SK-N-SH treated with all-trans-retinoic acid at 6 μM for 48 hours (cell line): ENCODE results near the gene RBM10.

ENCODE experiments used
- ATAC-seq: fragments of 200-7000 bp; cut with Tn5 transposase; 3 replicates; pipeline ENCODE4 v1.9.1; 2020; ENCODE audit warnings: mild to moderate bottlenecking, moderate library complexity
- BACH2 ChIP-seq: fragments of 250-450 bp; sonication (Bioruptor Pico); IDR thresholded peaks from 2 replicates; pipeline ENCODE4 v1.9.0; 2021; ENCODE audit warnings: mild to moderate bottlenecking, borderline replicate concordance
- CSDC2 ChIP-seq: fragments of 250-450 bp; sonication (Bioruptor Pico); IDR thresholded peaks from 2 replicates; pipeline ENCODE4 v1.5.0; 2020; ENCODE audit warnings: mild to moderate bottlenecking, moderate library complexity
- ESRRG ChIP-seq: fragments of 250-450 bp; sonication (Bioruptor Pico); IDR thresholded peaks from 2 replicates; pipeline ENCODE4 v1.6.1; 2021; ENCODE audit warnings: mild to moderate bottlenecking
- GLIS3 ChIP-seq: fragments of 250-450 bp; sonication (Bioruptor Pico); IDR thresholded peaks from 2 replicates; pipeline ENCODE4 v1.5.0; 2020; ENCODE audit warnings: mild to moderate bottlenecking, moderate library complexity
- ISL1 ChIP-seq: fragments of 250-450 bp; sonication (Bioruptor Pico); IDR thresholded peaks from 2 replicates; pipeline ENCODE4 v2.1.2; 2022; ENCODE audit warnings: mild to moderate bottlenecking, moderate library complexity
- OSR1 ChIP-seq: fragments of 250-450 bp; sonication (Bioruptor Pico); IDR thresholded peaks from 2 replicates; pipeline ENCODE4 v1.8.0; 2022; ENCODE audit warnings: moderate library complexity, mild to moderate bottlenecking, inconsistent platforms
- POU6F1 ChIP-seq: fragments of 250-450 bp; sonication (Bioruptor Pico); IDR thresholded peaks from 2 replicates; pipeline ENCODE4 v1.8.0; 2021; ENCODE audit warnings: low read depth, mild to moderate bottlenecking, moderate library complexity, borderline replicate concordance
- PPARA ChIP-seq: fragments of 250-450 bp; sonication (Bioruptor Pico); IDR thresholded peaks from 2 replicates; pipeline ENCODE4 v1.5.0; 2020; ENCODE audit warnings: mild to moderate bottlenecking, borderline replicate concordance
- RARB ChIP-seq: fragments of 250-450 bp; sonication (Bioruptor Pico); IDR thresholded peaks from 2 replicates; pipeline ENCODE4 v1.8.0; 2021; ENCODE audit warnings: mild to moderate bottlenecking, moderate library complexity
- TCF4 ChIP-seq: fragments of 250-450 bp; sonication (Bioruptor Pico); IDR thresholded peaks from 2 replicates; pipeline ENCODE4 v1.8.0; 2021; ENCODE audit warnings: mild to moderate bottlenecking, moderate library complexity, borderline replicate concordance
- TOX ChIP-seq: fragments of 250-450 bp; sonication (Bioruptor Pico); IDR thresholded peaks from 2 replicates; pipeline ENCODE4 v1.8.0; 2021; ENCODE audit warnings: mild to moderate bottlenecking, moderate library complexity, borderline replicate concordance
- TSHZ2 ChIP-seq: fragments of 250-450 bp; sonication (Bioruptor Pico); IDR thresholded peaks from 2 replicates; pipeline ENCODE4 v1.5.0; 2020; ENCODE audit warnings: mild to moderate bottlenecking, moderate library complexity
- ZFP3 ChIP-seq: fragments of 250-450 bp; sonication (Bioruptor Pico); IDR thresholded peaks from 2 replicates; pipeline ENCODE4 v1.5.0; 2020; ENCODE audit warnings: mild to moderate bottlenecking, moderate library complexity
- ZFP30 ChIP-seq: fragments of 450-650 bp; formaldehyde crosslinking; IDR thresholded peaks from 2 replicates; pipeline ENCODE4 v1.5.0; 2022; ENCODE audit warnings: mild to moderate bottlenecking, moderate library complexity
- ZNF565 ChIP-seq: fragments of 450-650 bp; formaldehyde crosslinking; conservative IDR thresholded peaks from 2 replicates; pipeline ENCODE4 v1.5.0; 2020; ENCODE audit warnings: low read depth, mild to moderate bottlenecking, moderate library complexity
- ZNF70 ChIP-seq: fragments of 450-650 bp; formaldehyde crosslinking; IDR thresholded peaks from 2 replicates; pipeline ENCODE4 v1.5.0; 2020; ENCODE audit warnings: mild to moderate bottlenecking, moderate library complexity
- ZNF8 ChIP-seq: fragments of 450-650 bp; formaldehyde crosslinking; IDR thresholded peaks from 2 replicates; pipeline ENCODE4 v1.5.0; 2020; ENCODE audit warnings: mild to moderate bottlenecking, moderate library complexity
- TF ChIP-seq, protein P1 (sequence below): fragments of 250-450 bp; sonication (Bioruptor Pico); IDR thresholded peaks from 2 replicates; pipeline ENCODE4 v1.8.0; 2020; ENCODE audit warnings: mild to moderate bottlenecking, moderate library complexity, borderline replicate concordance
- TF ChIP-seq, protein P2 (sequence below): fragments of 250-450 bp; sonication (Bioruptor Pico); IDR thresholded peaks from 2 replicates; pipeline ENCODE4 v1.5.1; 2021; ENCODE audit warnings: mild to moderate bottlenecking, moderate library complexity
- TF ChIP-seq, protein P3 (sequence below): fragments of 250-450 bp; sonication (Bioruptor Pico); IDR thresholded peaks from 2 replicates; pipeline ENCODE4 v1.5.1; 2020; ENCODE audit warnings: low read depth, mild to moderate bottlenecking, moderate library complexity

The RBM10 gene

GRCh38 chrX:47200385-47201150 lies 55.5 kb downstream of the RBM10 start (continued):
- TF ChIP-seq ZNF70 (CRISPR knock-in tag): no peak
- no peak for TF ChIP-seq ZFP30 (CRISPR knock-in tag)
- TF ChIP-seq CSDC2 (CRISPR knock-in tag): no peak

- TF ChIP-seq ZNF565 (CRISPR knock-in tag) (no peak), ZNF70 (CRISPR knock-in tag) (no peak), ESRRG (CRISPR knock-in tag) (no peak), RARB (no peak), TSHZ2 (CRISPR knock-in tag) (no peak), CSDC2 (CRISPR knock-in tag) (no peak), ZFP3 (no peak), POU6F1 (CRISPR knock-in tag) (no peak), ZFP30 (CRISPR knock-in tag) (no peak), ZNF8 (CRISPR knock-in tag) (no peak), ISL1 (CRISPR knock-in tag) (no peak)
- TF ChIP-seq, protein P1, sequence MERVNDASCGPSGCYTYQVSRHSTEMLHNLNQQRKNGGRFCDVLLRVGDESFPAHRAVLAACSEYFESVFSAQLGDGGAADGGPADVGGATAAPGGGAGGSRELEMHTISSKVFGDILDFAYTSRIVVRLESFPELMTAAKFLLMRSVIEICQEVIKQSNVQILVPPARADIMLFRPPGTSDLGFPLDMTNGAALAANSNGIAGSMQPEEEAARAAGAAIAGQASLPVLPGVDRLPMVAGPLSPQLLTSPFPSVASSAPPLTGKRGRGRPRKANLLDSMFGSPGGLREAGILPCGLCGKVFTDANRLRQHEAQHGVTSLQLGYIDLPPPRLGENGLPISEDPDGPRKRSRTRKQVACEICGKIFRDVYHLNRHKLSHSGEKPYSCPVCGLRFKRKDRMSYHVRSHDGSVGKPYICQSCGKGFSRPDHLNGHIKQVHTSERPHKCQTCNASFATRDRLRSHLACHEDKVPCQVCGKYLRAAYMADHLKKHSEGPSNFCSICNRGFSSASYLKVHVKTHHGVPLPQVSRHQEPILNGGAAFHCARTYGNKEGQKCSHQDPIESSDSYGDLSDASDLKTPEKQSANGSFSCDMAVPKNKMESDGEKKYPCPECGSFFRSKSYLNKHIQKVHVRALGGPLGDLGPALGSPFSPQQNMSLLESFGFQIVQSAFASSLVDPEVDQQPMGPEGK (CRISPR knock-in tag): no peak
- ATAC-seq: no peak
Observed at GRCh38 chrX:47201345-47201944, 56.4 kb downstream of the RBM10 start.

GRCh38 chrX:47202316-47202715 lies 57.3 kb downstream of the RBM10 start:
- no peak for ATAC-seq
- TF ChIP-seq GLIS3 (CRISPR knock-in tag) (no peak), CSDC2 (CRISPR knock-in tag) (no peak), OSR1 (CRISPR knock-in tag) (no peak), ESRRG (CRISPR knock-in tag) (no peak), TCF4 (CRISPR knock-in tag) (no peak), TOX (CRISPR knock-in tag) (no peak), PPARA (no peak), ZFP30 (CRISPR knock-in tag) (no peak), BACH2 (CRISPR knock-in tag) (no peak), ISL1 (CRISPR knock-in tag) (no peak), TSHZ2 (CRISPR knock-in tag) (no peak), ZFP3 (no peak), POU6F1 (CRISPR knock-in tag) (no peak), ZNF70 (CRISPR knock-in tag) (no peak)
- TF ChIP-seq, protein P2, sequence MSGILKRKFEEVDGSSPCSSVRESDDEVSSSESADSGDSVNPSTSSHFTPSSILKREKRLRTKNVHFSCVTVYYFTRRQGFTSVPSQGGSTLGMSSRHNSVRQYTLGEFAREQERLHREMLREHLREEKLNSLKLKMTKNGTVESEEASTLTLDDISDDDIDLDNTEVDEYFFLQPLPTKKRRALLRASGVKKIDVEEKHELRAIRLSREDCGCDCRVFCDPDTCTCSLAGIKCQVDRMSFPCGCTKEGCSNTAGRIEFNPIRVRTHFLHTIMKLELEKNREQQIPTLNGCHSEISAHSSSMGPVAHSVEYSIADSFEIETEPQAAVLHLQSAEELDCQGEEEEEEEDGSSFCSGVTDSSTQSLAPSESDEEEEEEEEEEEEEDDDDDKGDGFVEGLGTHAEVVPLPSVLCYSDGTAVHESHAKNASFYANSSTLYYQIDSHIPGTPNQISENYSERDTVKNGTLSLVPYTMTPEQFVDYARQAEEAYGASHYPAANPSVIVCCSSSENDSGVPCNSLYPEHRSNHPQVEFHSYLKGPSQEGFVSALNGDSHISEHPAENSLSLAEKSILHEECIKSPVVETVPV (CRISPR knock-in tag): no peak
- TF ChIP-seq, protein P3, sequence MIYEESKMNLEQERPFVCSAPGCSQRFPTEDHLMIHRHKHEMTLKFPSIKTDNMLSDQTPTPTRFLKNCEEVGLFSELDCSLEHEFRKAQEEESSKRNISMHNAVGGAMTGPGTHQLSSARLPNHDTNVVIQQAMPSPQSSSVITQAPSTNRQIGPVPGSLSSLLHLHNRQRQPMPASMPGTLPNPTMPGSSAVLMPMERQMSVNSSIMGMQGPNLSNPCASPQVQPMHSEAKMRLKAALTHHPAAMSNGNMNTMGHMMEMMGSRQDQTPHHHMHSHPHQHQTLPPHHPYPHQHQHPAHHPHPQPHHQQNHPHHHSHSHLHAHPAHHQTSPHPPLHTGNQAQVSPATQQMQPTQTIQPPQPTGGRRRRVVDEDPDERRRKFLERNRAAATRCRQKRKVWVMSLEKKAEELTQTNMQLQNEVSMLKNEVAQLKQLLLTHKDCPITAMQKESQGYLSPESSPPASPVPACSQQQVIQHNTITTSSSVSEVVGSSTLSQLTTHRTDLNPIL (CRISPR knock-in tag): no peak
